ENCODE measurements around the gene SLIT1. TPM values are rescaled to one million over a fixed set of nuclear protein-coding genes. Genes with fewer than 3 reads are reported as not detected.

Gene SLIT1
- total and polyA plus RNA-seq, 2 experiments from 2014 or later = not detected

- Histone ChIP-seq H3K9me2 (ENCODE audit: insufficient read depth) (no peaks in the 10 kb centered on the region), H3K36me3 (ENCODE audit: low read depth) (no peaks in the 10 kb centered on the region), H3K4me2 (ENCODE audit: unreplicated experiment) (no peak overlapping the region), H3K79me2 (ENCODE audit: insufficient read depth) (no peaks in the 10 kb centered on the region), H2AFZ (no peak overlapping the region), H3K27me3 (replicated peaks; ENCODE audit: insufficient read depth) (peaks cover 33% of the 10 kb centered on the region), H3K4me3 (no peak overlapping the region), H3F3A (ENCODE audit: insufficient read depth) (no peaks in the 10 kb centered on the region), H3K27ac (no peak overlapping the region), H3K9me3 (ENCODE audit: low read depth) (no peaks in the 10 kb centered on the region), H3K4me1 (ENCODE audit: insufficient read depth) (no peaks in the 10 kb centered on the region), H3K9ac (no peak overlapping the region), H4K20me1 (ENCODE audit: insufficient read depth) (no peaks in the 10 kb centered on the region)
- 55 to 60% methylated on average over 15 of the region's 15 CpGs for WGBS, 2 experiments (ENCODE audit: low coverage in 1 of 2, low lambda C conversion rate in 2 of 2, missing lambda C conversion rate in 2 of 2)
- in situ Hi-C loops (cut with MboI) = loop anchor here (10.0 kb wide), 1 partner anchor 130 kb away; no protein-coding TSS in a partner anchor
- no peak for DNase-seq
- TF ChIP-seq EZH2phosphoT487 (IDR thresholded peaks at IDR 0.05; ENCODE audit: insufficient read depth, low read depth) = no peak
- TF ChIP-seq EZH2 (IDR thresholded peaks at IDR 0.05; ENCODE audit: insufficient read depth, poor library complexity, severe bottlenecking) = no peak
Measured at GRCh38 chr10:97074256-97075145, 111.3 kb downstream of the SLIT1 start.

GRCh38 chr10:97072851-97073665 lies 112.7 kb downstream of the SLIT1 start:
- in situ Hi-C loops (cut with MboI) = loop anchor here (10.0 kb wide), 1 partner anchor 132 kb away; no protein-coding TSS in a partner anchor
- H3K4me3 ChIP-seq = no peak overlapping the region
- no peaks in the 10 kb centered on the region for H3K79me2 ChIP-seq (ENCODE audit: insufficient read depth)
- H3K9me2 ChIP-seq (ENCODE audit: insufficient read depth) = no peaks in the 10 kb centered on the region
- peaks cover 21% of the 10 kb centered on the region for H3K27me3 ChIP-seq (replicated peaks; ENCODE audit: insufficient read depth)
- H3K9me3 ChIP-seq (ENCODE audit: low read depth) = no peaks in the 10 kb centered on the region
- H3K4me1 ChIP-seq (ENCODE audit: insufficient read depth) = no peaks in the 10 kb centered on the region
- peak; percentile 77 for DNase-seq
- H3K27ac ChIP-seq = no peak overlapping the region
- TF ChIP-seq EZH2 (IDR thresholded peaks at IDR 0.05; ENCODE audit: insufficient read depth, poor library complexity, severe bottlenecking) (no peak), EZH2phosphoT487 (IDR thresholded peaks at IDR 0.05; ENCODE audit: insufficient read depth, low read depth) (no peak)
- no peaks in the 10 kb centered on the region for H4K20me1 ChIP-seq (ENCODE audit: insufficient read depth)
- peak overlapping the region; percentile 45 for H3K4me2 ChIP-seq (ENCODE audit: unreplicated experiment)
- H3F3A ChIP-seq (ENCODE audit: insufficient read depth) = no peaks in the 10 kb centered on the region
- H3K36me3 ChIP-seq (ENCODE audit: low read depth) = no peaks in the 10 kb centered on the region
- 17 to 18% methylated on average over 21 of the region's 21 CpGs for WGBS, 2 experiments (ENCODE audit: low coverage in 1 of 2, low lambda C conversion rate in 2 of 2, missing lambda C conversion rate in 2 of 2)
- H3K9ac ChIP-seq = no peak overlapping the region
- peak overlapping the region; percentile 47; the same call in 1 of the 2 replicates for H2AFZ ChIP-seq

GRCh38 chr10:97071496-97071895 lies 114.3 kb downstream of the SLIT1 start:
- H3K27me3 ChIP-seq (replicated peaks; ENCODE audit: insufficient read depth) = peaks cover 8% of the 10 kb centered on the region
- 53 to 64% methylated on average over 7 of the region's 7 CpGs for WGBS, 2 experiments (ENCODE audit: low coverage in 1 of 2, low lambda C conversion rate in 2 of 2, missing lambda C conversion rate in 2 of 2)
- in situ Hi-C loops (cut with MboI) = loop anchor here (10.0 kb wide), 1 partner anchor 133 kb away; no protein-coding TSS in a partner anchor
- no peaks in the 10 kb centered on the region for H3K9me2 ChIP-seq (ENCODE audit: insufficient read depth)
- no peaks in the 10 kb centered on the region for H3K79me2 ChIP-seq (ENCODE audit: insufficient read depth)
- no peak overlapping the region for H3K4me2 ChIP-seq (ENCODE audit: unreplicated experiment)
- H3F3A ChIP-seq (ENCODE audit: insufficient read depth) = no peaks in the 10 kb centered on the region
- no peak overlapping the region for H3K27ac ChIP-seq
- TF ChIP-seq EZH2phosphoT487 (IDR thresholded peaks at IDR 0.05; ENCODE audit: insufficient read depth, low read depth) (no peak), EZH2 (IDR thresholded peaks at IDR 0.05; ENCODE audit: insufficient read depth, poor library complexity, severe bottlenecking) (no peak)
- H3K9ac ChIP-seq = no peak overlapping the region
- no peak for DNase-seq
- H2AFZ ChIP-seq = no peak overlapping the region
- no peaks in the 10 kb centered on the region for H3K9me3 ChIP-seq (ENCODE audit: low read depth)
- H3K36me3 ChIP-seq (ENCODE audit: low read depth) = no peaks in the 10 kb centered on the region
- H3K4me1 ChIP-seq (ENCODE audit: insufficient read depth) = no peaks in the 10 kb centered on the region
- no peaks in the 10 kb centered on the region for H4K20me1 ChIP-seq (ENCODE audit: insufficient read depth)
- no peak overlapping the region for H3K4me3 ChIP-seq

All from GM23248 (cell line).